Measurements from ENCODE around the gene PRSS3. TPM values are rescaled to one million over a fixed set of nuclear protein-coding genes. Genes with fewer than 3 reads are reported as not detected.
A peak's percentile ranks its signal among the peaks of the same experiment; 100 is the strongest.
"Not testable (repeated sequence)": the region's sequence is repeated elsewhere in the genome, so short reads cannot be mapped to it uniquely, and the experiment has no call there.

PRSS3 gene
- 1 to 10 TPM in 2 of 10 donors, under 1 TPM in 4, not detected in 4; 0.16 to 3.1 (median 0.65) TPM for polyA plus RNA-seq (ENCODE audit: insufficient read length in 10 of 10)
- long read RNA-seq, donor 1: 0 reads
- long read RNA-seq, donor 2: 0 reads
- long read RNA-seq, donor 3: 0 reads
- long read RNA-seq, donor 4: 0 reads
- long read RNA-seq, donor 5: 0 reads
- long read RNA-seq, donor 6, partial matches to known transcripts: 0 of 1 reads
- long read RNA-seq, donor 6, other reads (novel, unspliced or antisense): 0 of 1 reads
- long read RNA-seq, donor 7, partial matches to known transcripts: 0 of 1 reads
- long read RNA-seq, donor 7, other reads (novel, unspliced or antisense): 0 of 1 reads
- long read RNA-seq, donor 8, partial matches to known transcripts: 0 of 2 reads
- long read RNA-seq, donor 8, other reads (novel, unspliced or antisense): 0 of 2 reads
- long read RNA-seq, donor 9: 0 reads

DNA sequence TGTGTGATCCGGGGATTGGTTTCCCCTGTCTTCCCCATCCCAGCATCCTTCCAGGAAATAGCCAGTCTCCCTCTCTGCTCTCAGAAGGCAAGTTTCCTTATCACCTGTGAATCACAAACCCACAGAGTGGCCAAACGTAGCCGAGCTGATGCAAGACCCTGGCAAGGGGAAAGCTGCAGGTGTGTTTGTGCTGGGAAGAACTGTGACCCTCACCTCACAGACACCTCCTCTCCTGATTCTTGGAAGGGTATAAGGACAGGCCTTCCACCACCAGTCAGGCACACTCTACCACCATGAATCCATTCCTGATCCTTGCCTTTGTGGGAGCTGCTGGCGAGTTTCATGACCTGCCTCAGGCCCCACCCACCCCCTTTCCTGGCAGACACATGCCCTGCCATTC lies at the start of gene PRSS3:
Gene PRSS3 (plus strand): TSS at position 281 of the 400 bp plus-strand sequence. CDS start 13 bp downstream, at position 294.
- no peak for DNase-seq

DNA sequence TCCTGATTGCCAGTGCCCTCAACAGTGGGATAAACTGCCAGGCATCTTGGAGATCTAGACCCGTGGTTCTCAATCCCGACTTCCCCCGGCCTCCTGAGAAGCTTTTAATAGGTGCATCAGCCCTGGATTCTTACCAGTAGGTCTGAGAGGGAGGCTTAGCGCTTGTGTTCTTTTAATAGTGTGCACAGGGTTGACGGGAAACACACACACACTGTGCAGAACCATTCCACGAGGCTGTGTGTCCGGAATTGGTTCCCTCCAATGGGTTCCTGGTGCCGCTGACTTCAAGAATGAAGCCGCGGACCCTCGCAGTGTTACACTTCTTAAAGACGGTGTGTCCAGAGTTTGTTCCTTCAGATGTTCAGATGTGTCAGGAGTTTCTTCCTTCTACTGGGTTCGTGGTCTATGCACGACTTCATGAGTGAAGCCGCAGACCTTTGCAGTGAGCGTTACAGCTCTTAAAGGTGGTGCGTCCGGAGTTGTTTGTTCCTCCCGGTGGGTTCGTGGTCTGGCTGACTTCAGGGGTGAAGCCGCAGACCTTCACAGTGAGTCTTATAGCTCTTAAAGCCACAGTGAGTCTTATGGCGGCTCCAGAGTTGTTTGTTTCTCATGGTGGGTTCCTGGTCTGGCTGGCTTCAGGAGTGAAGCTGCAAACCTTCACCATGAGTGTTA lies 46.6 kb upstream of the PRSS3 start:
- no peak for DNase-seq

DNA sequence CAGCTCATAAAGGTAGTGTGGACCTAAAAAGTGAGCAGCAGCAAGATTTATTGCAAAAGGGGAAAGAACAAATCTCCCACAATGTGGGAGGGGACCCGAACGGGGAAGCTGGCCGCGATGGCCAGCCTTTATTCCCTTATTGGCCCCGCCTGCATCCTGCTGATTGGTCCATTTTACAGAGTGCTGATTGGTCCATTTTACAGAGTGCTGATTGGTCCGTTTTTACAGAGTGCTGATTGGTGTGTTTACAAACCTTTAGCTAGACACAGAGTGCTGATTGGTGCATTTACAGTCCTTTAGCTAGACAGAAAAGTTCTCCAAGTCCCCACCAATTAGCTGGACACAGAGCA lies 46.1 kb upstream of the PRSS3 start:
- not testable (repeated sequence) for DNase-seq

DNA sequence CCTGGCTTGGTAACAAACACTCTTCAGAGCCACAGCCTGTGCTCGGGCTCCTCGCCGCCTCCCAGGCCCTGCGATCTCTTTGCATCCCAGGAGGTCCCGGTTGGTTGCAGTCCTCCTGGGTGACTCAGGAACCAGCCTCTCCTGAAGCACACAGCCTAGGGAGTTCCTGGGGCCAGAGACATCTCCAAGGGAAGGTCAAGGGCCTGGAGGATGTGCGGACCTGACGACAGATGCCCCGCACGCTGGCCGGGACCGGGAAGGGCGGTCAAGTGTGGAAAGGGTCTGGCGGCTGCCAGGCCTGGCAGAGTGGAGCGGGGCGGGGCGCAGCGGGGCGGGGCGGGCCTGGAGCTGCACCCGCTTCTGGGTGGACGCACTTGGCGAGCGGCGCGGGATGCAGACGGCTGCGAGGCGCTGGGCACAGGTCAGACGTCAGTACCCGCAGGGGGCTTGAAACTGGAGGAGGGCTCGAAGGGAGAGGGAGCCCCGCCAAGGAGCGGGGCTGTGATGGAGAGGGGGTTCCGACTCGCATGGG lies 45.0 kb upstream of the PRSS3 start:
- DNase-seq: no peak

DNA sequence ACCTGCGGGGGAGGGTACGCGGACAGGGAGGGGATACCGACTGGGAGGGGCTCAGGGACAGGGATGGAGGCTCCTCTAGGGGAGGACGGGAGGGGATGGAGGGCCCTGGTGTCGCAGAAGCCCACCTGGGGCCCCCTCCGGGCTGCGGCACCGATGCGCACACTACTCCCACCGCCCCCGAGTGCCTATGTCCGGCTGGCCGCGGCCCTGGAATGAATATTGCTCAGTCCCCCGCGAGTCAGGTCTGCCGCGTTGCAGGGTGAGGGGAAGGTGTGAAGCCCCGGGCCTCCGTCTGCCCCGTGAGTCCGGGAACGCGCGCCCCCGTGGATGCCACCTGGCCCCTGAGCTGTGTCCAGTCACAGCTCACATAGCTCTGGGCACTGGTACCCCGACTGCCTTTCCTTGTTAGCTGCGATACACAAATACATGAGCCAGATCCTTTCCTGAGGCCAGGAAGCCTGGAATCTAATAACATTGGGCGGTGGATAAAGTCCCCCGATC lies 44.5 kb upstream of the PRSS3 start:
- peak in 1 of 3 donors; percentile 21 for DNase-seq

DNA sequence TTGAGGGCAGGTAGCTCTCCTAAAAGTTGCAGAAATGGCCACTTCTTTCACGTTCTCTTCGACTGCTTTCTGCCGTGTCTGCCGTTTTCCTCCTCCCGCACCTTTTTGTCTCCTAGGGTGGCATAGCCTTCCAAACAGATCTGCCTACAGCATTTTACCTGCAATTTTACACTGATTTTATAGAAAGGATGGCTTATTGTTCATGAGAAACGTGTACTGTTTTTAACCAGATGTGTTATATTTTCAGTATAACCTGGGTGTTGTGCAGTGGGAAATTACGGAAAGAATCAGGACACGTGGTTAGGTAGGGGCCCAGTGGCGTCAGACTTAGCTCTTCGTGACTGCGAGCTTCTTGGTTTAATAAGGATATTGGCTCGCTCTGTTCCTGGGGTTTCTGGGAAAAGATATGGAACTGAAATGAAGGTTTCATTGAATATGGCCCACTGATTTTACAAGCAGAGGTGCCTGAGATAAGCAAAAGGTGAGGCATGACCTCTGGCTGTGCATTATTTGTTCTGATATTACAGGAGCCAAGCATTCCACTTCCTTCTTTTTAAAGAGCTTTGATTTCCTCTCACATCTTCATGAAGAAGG lies 43.7 kb upstream of the PRSS3 start:
- DNase-seq: no peak

DNA sequence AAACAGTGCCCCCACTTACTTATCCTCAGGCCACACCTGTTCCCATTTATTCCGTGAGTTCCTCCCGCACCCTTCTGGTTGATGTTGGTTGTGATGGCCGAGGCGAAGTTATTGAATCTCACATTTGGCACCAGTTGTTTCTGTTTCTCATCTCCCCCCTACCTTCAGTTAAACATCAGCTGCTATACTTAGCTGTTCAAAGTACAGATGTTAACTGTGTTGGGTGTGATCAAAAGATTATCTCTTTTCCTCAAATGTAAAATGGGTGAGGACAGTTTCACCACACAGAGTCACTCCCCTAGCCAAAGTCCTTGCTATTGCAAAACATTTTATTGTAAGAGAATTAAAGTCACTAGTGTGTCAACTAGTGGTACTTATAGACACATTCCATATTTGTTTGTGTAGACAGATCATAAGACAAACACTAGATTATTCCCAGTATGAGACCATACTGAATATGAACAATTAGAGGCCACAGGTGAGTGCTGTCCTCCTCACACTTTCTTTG lies 43.2 kb upstream of the PRSS3 start:
- no peak for DNase-seq

DNA sequence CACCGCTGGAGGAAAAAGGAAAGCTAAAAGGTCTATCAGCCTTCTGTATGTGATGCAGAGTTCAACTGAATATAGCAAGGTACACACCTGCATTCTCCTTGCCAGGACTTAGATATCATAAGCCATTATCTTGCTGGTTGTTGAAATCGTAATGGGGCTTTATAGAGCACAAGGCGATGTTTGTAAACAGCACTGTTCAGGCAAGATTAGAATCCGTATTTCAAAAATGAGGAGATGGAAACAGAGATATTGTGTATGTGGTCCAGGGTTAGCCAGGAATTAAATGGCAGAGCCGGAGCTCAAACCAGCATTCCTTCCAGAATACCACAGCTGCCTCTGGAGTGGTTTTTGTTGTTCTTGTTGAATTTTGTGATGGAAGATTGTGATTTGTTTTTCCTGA lies 42.6 kb upstream of the PRSS3 start:
- DNase-seq: not testable (repeated sequence)

DNA sequence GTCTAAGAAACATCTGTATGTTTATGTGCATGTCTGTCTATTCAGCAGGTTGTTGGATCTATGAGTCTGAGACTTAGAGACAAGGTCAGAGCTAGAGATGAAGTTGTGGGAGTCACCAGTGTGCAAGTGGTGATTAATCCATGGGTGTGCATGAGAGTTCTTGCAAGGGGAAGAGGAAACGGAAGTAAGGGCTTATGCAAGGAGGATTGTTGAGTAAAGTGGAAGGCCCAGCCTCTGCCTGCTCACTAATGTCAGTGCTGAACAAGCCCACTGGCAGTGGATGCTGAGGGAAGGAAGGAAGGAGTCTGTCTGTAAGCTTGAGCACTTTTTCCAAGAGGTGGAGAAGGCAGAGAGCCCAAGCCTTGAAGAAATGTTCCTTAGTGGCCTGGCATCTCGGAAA lies 35.7 kb upstream of the PRSS3 start:
- DNase-seq: not testable (repeated sequence)

DNA sequence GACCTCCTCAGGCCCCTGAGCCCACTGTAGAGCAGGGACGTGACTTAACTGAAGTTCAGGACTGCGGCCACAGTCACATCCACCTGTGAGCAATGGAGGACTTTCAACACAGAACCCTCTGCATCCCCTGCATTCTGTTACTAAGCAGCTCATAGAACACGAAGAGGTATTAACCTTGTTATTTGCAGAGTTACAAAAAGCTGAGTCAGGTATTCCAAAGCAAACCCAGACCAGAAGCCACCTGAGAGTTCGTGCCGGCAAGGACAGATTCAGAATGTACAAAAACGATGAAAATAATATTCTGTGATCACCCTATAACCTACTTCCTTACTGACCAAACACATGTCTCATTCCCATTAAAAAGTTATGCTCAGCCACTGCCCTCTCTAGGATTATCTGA lies 33.0 kb upstream of the PRSS3 start:
- no peak for DNase-seq

DNA sequence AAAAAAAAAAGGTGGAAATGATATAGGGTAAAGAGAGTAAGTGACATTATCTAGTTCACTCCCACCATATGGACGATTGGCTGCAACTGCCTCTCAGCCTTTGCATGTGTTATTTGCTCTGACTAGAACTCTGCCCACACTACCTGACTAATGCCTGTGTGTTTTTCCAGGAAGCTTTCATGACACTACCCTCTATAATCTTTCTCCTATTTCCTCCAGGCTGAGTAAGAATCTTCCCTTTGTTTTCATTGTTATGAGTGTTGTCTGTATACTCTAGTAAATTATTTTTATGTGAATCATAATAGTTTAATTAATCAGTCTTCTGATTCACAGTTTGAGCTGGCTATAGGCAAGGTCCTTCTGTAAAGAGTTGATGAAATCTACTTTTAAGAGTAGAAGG lies 31.7 kb upstream of the PRSS3 start:
- not testable (repeated sequence) for DNase-seq

DNA sequence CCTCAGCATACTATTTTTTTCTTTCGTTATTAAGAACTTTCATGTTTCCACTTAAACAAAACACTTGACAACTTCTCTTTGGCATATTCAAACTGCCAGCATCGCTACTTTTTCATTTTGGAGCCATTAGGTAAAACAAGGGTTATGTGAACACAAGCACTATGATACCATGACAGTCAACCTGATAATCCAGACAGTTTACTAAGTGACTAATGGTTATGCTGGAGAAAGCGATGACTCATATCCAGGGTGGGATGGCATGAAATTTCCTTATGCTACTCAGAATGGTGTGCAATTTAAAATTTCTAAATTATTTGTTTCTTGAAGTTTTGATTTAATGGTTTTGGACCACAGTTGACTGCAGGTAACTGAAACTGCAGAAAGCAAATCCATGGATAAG lies 29.9 kb upstream of the PRSS3 start:
- no peak for DNase-seq

DNA sequence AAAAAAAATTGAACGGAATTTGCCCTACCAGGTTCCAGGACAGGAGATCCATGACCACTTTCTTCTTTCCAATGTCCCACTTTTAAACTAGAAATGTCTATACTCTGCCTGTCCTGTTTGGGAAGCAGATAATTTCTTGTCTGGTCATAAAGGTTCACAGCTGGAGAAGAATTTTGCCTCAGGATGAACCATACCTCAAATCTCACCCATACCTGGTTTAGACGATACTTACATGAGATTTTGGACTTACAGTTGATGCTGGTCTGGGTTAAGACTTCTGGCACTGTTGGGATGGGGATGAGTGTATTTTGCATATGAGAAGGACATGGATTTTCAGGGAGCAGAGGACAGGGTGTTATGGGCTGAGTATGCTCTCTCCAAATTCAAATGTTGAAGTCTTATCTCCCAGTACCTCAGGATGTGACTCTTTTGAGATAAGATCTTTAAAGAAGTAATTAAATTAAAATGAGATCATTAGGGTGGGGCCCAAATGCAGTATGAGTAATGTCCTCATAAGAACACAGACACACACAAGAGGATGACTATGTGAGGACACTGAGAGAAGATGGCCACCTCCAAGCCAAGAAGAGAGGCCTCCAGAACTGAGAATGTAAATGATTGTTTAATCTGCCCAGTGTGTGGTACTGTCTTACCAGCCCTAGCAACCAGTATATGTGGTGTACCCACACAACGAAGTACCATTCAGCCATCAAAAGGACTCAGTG lies 25.0 kb upstream of the PRSS3 start:
- not testable (repeated sequence) for DNase-seq

DNA sequence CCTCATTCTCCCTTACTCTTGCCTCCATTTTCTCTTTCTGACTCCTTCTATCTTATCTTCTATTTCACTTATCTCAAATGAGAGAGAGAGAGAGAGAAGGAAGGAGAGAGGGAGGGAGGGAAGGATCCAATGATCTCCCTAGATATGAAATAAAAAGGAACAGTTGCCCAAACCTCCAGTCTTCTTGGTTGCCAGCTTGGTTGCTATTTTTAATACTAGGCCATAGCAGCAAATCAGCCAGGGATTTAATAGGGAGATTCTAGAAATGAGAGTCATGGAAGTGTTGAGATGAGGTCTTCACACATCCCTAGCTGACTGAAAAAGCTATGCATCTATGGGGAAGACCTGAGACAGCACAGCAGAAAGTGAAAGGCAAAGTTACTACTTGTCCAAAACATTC lies 22.2 kb upstream of the PRSS3 start:
- not testable (repeated sequence) for DNase-seq

DNA sequence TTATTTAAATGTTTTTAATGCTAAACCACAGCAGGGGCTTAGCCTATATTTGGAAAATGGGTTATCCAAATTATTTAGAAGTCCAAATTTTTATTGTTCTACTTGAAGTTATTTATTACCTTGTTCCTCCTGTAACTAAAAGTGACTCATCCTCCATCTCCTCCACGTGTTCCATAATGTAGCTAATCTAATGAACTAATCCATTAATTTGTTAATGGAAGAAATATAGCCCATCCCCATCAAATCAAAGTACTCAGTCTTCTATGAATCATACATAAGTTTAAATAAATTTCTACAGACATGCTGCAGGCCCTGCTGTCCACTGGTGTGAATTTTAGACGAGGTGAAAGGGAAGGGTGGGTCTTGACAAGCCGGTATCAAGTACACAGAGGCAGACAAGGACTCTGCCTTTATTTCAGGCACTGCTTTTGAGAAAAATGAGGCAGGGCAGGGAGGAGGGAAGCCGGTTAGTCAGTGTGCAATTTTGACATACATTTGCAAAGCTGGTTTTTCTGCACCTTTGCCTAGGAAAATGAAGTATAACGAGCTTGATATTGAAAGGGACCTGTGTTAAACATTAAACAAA lies 21.2 kb upstream of the PRSS3 start:
- DNase-seq: not testable (repeated sequence)

DNA sequence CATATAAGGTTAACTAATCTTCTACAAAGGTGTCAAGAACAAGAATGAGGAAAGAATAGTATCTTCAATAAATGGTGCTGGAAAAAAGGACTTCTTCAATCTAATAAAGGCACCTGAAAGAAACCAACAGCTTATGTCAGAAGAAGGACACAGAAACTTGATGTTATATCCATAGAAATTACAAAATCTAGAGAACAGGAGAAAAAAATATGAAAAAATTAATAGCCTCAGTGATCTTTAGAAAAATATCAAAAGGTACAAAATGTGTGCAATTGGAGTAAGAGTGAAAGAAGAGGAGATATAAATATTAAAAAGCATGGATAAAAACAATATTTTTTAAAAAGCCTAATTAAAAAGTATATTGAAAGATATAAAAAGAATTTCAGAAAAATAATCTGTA lies 18.8 kb upstream of the PRSS3 start:
- DNase-seq: no peak

DNA sequence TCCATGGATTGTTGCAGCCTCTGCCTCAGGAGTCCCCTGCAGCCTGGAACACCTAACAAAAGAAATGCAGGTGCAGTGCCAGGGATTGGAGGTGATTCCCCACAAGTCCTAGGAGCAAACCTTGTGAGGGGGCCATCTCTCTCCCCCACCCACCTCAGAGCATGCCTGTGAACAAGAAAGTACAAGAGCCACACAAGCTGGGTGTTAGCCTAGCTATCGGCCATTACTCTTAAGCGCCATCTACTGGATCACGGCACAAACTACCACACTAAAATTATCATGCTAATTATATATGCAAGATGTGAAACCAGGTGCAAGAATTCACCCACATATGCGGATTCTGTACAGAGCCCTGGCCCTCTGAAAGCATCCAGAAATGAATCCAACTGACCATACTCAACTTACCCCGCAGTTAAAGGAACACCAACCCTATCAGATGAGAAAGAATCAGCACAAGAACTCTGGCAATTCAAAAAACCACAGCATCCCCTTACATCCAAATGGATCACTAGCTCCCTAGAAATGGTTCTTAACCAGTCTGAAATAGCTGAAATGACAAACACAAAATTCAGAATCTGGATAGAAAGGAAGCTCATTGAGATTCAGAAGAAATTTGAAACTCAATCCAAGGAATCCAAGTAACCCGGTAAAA lies 16.5 kb upstream of the PRSS3 start:
- peak in 2 of 3 donors; percentile 30 to 59 for DNase-seq

DNA sequence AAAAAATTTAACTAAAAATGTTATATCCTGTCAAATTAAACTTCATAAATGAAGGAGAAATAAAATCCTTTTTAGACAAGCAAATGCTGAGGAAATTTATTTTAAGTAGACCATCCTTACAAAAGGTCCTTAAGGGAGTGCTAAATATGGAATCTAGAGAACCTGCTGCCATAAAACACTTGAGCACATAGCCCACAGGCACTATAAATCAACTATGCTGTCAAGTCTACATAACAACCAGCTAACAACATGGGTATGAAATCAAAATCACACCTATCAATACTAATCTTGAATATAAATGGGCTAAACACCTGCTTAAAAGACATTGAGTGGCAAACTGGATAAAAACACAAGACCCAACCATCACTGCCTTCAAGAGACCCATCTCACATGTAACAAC lies 15.1 kb upstream of the PRSS3 start:
- no peak for DNase-seq

DNA sequence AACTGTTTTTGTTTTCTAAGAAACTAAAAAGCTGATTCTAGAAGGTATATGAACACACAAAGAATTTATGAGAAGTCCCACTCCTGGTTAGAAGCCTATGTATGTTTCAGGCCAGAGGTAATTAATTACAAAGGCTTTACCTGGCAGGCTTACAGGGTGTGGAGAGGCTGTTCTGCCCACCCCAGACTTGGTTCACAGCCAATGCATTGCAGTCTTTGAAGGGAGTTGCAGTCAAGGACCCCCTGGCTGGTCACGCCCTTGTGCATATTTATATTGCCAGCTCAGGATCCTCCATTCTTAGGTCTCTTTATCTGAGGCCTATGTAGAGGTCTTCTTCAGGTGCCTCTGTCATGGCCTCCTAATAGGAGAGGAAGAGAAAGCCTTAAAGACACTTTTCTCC lies 13.6 kb upstream of the PRSS3 start:
- no peak for DNase-seq

DNA sequence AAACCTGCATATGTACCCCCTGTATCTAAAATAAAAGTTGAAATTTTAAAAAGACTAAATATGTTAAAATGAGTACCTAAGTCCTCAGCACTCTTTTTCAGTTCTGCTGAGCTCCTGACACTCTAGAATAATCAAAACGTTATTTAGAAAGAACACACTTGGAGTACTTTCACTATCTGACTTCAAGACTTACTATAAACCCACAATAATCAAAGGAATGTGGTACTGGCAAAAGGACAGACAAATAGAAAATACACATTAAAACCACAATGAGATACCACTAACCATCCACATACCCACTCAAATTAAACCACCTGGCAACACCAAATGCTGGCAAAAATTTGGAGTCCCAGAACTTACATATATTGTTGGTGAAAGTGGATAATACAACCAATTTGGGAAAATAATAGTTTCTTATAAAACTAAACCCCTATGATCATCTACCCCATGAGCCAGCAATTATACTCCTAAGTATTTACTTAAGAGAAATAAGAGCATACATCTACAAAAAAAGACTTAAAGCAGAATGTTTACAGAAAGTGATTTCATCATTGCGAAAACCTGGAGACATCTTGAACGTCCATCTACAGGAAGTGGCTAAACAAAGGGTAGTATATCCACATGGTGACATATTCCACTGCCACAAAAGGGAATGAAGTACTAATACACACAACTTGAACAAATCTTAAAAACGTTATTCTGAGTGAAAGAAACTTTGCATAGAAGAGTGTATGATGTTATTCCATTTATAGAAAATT lies 12.8 kb upstream of the PRSS3 start:
- no peak for DNase-seq

All from muscle of back (tissue), 13 donors.